AG04449 (cell line): ENCODE data around the gene KIF3B.

Experiments
- CTCF ChIA-PET: fragments of 350-600 bp; formaldehyde crosslinking; extraction: SDS; loops from one replicate; lab custom pipeline; 2021; ENCODE audit warnings: antibody characterized with exemption; lab: Yijun Ruan, JAX
- POLR2A ChIA-PET: fragments of 400-600, 350-600 bp; formaldehyde crosslinking; extraction: SDS; loops from one replicate; lab custom pipeline; 2020; ENCODE audit warnings: antibody characterized with exemption, inconsistent platforms; lab: Yijun Ruan, JAX
- DNase-seq: peaks from one replicate; pipeline ENCODE4 v3.0.0-alpha.2; 2010; ENCODE audit warnings: low read depth, low spot score
- H3K4me3 ChIP-seq: 2 replicates; pipeline ENCODE4 v1.5.1; 2011; ENCODE audit warnings: low read depth, mild to moderate bottlenecking, control low read depth, low read length
- CTCF ChIP-seq: IDR thresholded peaks from one replicate; pipeline ENCODE4 v1.5.1; 2011; ENCODE audit warnings: mild to moderate bottlenecking, moderate library complexity, low read length, control low read depth, inconsistent platforms; ENCODE audit not compliant: insufficient read depth; ENCODE audit errors: missing control alignments

Gene KIF3B

GRCh38 chr20:32278199-32278643, 770 bp downstream of the KIF3B start:
- POLR2A ChIA-PET = no interaction called here
- DNase-seq = no peak
- no peak for TF ChIP-seq CTCF
- CTCF ChIA-PET = no interaction called here
- H3K4me3 ChIP-seq = peak overlapping the region; percentile 94

GRCh38 chr20:32281711-32282110, 4.3 kb downstream of the KIF3B start:
- POLR2A ChIA-PET = no interaction called here

GRCh38 chr20:32282461-32282860, 5.0 kb downstream of the KIF3B start:
- ChIA-PET CTCF (no interaction called here), POLR2A (no interaction called here)
- no peak overlapping the region for H3K4me3 ChIP-seq
- DNase-seq = no peak
- no peak for TF ChIP-seq CTCF

More at GRCh38 chr20:32281711-32282110, 4.3 kb downstream of the KIF3B start:
- CTCF ChIA-PET = no interaction called here
- TF ChIP-seq CTCF = no peak
- DNase-seq = no peak
- no peak overlapping the region for H3K4me3 ChIP-seq

GRCh38 chr20:32285082-32285620, 7.7 kb downstream of the KIF3B start:
- TF ChIP-seq CTCF = no peak
- no peak for DNase-seq
- ChIA-PET POLR2A (interaction anchor here (0.6 to 1.0 kb wide), 2 partner anchors 9 to 16 kb away, joined by 3 to 6 read pairs; no protein-coding TSS in a partner anchor), CTCF (interaction anchor here (1.5 kb wide), 1 partner anchor 9 kb away, joined by 3 read pairs; no protein-coding TSS in a partner anchor)
- no peak overlapping the region for H3K4me3 ChIP-seq

GRCh38 chr20:32285621-32286371, 8.3 kb downstream of the KIF3B start:
- H3K4me3 ChIP-seq = no peak overlapping the region
- POLR2A ChIA-PET = interaction anchor here (0.6 to 1.0 kb wide), 2 partner anchors 8 to 15 kb away, joined by 3 to 6 read pairs; no protein-coding TSS in a partner anchor
- CTCF ChIA-PET = interaction anchor here (1.5 kb wide), 1 partner anchor 8 kb away, joined by 3 read pairs; no protein-coding TSS in a partner anchor
- TF ChIP-seq CTCF = no peak
- DNase-seq = no peak

GRCh38 chr20:32287231-32287638, 9.8 kb downstream of the KIF3B start:
- TF ChIP-seq CTCF = no peak
- ChIA-PET CTCF (interaction anchor here (0.8 kb wide), 1 partner anchor 144 kb away, joined by 4 read pairs; no protein-coding TSS in a partner anchor), POLR2A (no interaction called here)
- no peak for DNase-seq
- H3K4me3 ChIP-seq = no peak overlapping the region
